ENCODE measurements around the gene CD160.

CD160 gene

DNA sequence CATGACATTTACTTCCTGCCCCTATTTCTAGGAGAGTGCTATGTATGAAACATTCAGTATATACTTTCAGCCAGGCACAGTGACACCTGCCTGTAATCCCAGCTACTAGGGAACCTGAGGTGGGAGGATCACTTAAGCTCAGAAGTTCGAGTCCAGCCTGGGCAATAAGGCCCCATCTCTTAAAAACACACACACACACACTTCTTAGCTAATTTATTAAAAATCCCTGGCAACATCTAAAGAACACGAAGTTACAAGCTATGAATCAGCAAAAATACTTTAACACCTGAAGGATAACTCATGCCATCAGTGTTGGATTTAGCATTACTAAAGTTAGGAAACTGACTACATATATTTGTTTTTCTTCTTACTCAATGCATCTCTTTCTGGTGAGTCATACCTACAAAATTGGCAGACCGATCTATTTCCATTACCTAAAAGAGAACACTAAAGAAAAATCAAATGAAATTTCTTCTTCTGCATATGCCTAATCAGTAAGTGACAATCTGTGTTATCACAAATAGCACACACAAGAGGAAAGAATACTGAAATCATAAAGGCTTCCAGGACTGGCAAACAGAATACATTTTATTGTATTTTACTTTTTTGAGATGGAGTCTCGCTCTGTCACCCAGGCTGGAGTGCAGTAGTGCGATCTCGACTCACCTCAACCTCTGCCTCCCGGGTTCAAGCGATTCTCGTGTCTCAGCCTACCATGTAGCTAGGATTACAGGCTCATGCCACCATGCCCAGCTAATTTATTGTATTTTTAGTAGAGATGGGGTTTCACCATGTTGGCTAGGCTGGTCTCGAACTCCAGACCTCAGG is 63.2 kb downstream of the CD160 start:
- Mint-ChIP-seq H3K4me3 (no peak overlapping the region), H3K27ac (no peak overlapping the region)

DNA sequence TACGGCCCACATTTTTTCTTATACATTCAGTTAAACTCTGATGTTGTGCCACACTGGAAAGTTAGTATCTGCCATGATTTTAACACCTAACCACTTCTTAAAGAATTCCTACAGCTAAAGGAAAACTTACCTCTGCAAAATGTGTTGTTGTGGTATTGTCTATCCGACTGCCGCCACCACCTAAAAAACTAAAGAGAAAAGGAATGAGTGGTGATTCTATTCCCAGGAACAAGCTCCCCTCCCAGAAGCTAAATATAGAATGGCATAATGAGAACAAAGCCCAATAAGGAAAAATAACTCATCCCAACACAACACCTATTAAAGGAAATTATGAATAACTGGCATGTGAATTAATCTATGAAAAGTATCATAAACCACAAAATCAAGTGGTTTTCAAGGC is 65.1 kb downstream of the CD160 start:
- Mint-ChIP-seq H3K27ac (no peak overlapping the region), H3K9me3 (no peaks in the 10 kb centered on the region), H3K36me3 (ENCODE audit: low read depth) (peaks cover 63% of the 10 kb centered on the region), H3K27me3 (no peaks in the 10 kb centered on the region), H3K4me3 (no peak overlapping the region), H3K4me1 (ENCODE audit: low read depth) (peaks cover 6% of the 10 kb centered on the region)
- intact Hi-C loops (cut with micrococcal nuclease) = no loop called here

More for the DNA sequence above, 63.2 kb downstream of the CD160 start:
- peaks cover 49% of the 10 kb centered on the region for H3K36me3 Mint-ChIP-seq (ENCODE audit: low read depth)
- intact Hi-C loops (cut with micrococcal nuclease) = no loop called here
- no peaks in the 10 kb centered on the region for H3K27me3 Mint-ChIP-seq
- no peaks in the 10 kb centered on the region for H3K9me3 Mint-ChIP-seq
- H3K4me1 Mint-ChIP-seq (ENCODE audit: low read depth) = peaks cover 6% of the 10 kb centered on the region

DNA sequence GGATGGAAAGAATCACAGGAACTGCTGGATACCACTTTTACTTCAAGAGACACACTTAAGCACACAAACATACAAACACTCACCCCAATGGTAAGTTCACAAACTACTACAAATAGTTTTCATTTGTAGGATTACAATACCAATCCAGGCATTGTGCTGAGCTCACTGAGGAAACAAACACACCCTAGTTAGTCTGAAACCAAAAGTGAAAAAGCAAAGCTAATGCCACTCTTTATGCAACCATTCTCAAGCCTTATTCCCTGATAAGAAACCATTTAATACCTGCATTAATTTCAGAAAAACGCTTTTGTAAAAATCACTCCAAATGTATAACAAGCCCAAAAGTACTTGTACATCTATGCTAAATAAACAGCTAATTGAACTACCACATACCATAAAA is 66.2 kb downstream of the CD160 start:
- Mint-ChIP-seq H3K27ac (no peak overlapping the region), H3K36me3 (ENCODE audit: low read depth) (peaks cover 53% of the 10 kb centered on the region), H3K4me1 (ENCODE audit: low read depth) (peaks cover 6% of the 10 kb centered on the region), H3K27me3 (no peaks in the 10 kb centered on the region), H3K4me3 (no peak overlapping the region), H3K9me3 (no peaks in the 10 kb centered on the region)
- intact Hi-C loops (cut with micrococcal nuclease) = no loop called here

DNA sequence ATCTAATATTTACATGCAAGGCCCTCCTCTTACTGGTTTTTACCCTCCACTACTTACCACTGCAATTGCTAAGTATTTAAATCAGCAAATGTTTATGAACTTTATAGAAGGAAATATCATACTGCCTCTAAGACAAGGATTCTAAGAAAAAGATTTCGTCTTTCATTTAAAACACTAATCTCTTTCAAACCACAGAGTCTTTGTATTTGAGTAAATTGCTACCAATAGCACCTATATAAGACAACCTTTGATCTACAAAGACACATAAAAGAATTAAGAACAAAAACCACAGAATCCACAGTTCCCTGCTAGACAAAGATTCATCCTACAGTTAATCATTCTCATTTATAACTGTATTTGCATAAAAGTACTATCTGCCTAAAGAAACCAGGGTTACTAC is 67.0 kb downstream of the CD160 start:
- Mint-ChIP-seq H3K27me3 (no peaks in the 10 kb centered on the region), H3K9me3 (no peaks in the 10 kb centered on the region), H3K36me3 (ENCODE audit: low read depth) (peaks cover 46% of the 10 kb centered on the region), H3K4me1 (ENCODE audit: low read depth) (peaks cover 6% of the 10 kb centered on the region), H3K27ac (no peak overlapping the region), H3K4me3 (no peak overlapping the region)
- intact Hi-C loops (cut with micrococcal nuclease) = no loop called here

DNA sequence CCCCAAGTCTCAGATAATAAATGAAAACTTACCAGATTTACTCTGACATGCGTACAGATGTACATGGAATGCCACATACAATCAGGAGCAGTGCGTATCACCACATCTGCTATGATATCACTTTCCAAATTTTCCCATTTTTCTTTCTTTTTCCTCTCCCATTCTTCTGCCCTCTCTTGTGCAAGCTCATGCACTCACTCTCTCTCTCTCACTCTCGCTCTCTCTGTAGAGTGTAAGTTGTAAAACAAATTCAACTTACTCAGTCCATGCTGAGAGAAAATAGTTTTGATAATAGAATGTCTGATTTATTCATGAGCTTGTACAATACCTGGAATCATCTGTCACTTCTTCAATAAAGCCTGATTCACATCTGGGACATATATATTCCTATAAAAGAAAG is 69.3 kb downstream of the CD160 start:
- Mint-ChIP-seq H3K27me3 (no peaks in the 10 kb centered on the region), H3K27ac (no peak overlapping the region)

More for the DNA sequence above, 69.3 kb downstream of the CD160 start:
- Mint-ChIP-seq H3K4me1 (ENCODE audit: low read depth) (peaks cover 6% of the 10 kb centered on the region), H3K4me3 (no peak overlapping the region), H3K36me3 (ENCODE audit: low read depth) (peaks cover 51% of the 10 kb centered on the region), H3K9me3 (no peaks in the 10 kb centered on the region)
- intact Hi-C loops (cut with micrococcal nuclease) = no loop called here
